Spleen (tissue), 11 donors: ENCODE data around the gene FXYD4. TPM values are rescaled to one million over a fixed set of nuclear protein-coding genes. Genes with fewer than 3 reads are reported as not detected.
A peak's percentile ranks its signal among the peaks of the same experiment; 100 is the strongest.

Source experiments
- DNase-seq: peaks from one replicate; pipeline ENCODE4 v3.0.0-alpha.2; 2020
- H3K27ac ChIP-seq, 8 donors: fragments of 200-600 bp; sonication (generic) in 7 of 8; 1 replicate in 4 of 8; 2 replicates in 4 of 8; pipeline versions ENCODE4 v1.5.0 to v1.8.0; 2016 to 2021; ENCODE audit warnings: inconsistent platforms in 4 of 8, mild to moderate bottlenecking in 4 of 8, moderate library complexity in 1 of 8
- H3K27me3 ChIP-seq, 7 donors: fragments of 200-600 bp; sonication (generic) in 6 of 7; replicated peaks in 1 of 7; 1 replicate in 4 of 7; 2 replicates in 3 of 7; pipeline versions ENCODE4 v1.5.0 to v1.8.0; 2016 to 2021; ENCODE audit warnings: inconsistent platforms in 3 of 7, mild to moderate bottlenecking in 1 of 7
- H3K36me3 ChIP-seq, 6 donors: fragments of 200-600 bp; sonication (generic) in 5 of 6; 1 replicate in 4 of 6; 2 replicates in 2 of 6; pipeline versions ENCODE4 v1.5.0 to v1.8.0; 2016 to 2021; ENCODE audit warnings: inconsistent platforms in 2 of 6
- H3K4me1 ChIP-seq, 6 donors: fragments of 200-600 bp; sonication (generic) in 5 of 6; 1 replicate in 3 of 6; 2 replicates in 3 of 6; pipeline versions ENCODE4 v1.5.0 to v1.8.0; 2016 to 2021; ENCODE audit warnings: inconsistent platforms in 3 of 6
- H3K4me3 ChIP-seq, 8 donors: fragments of 200-600 bp; sonication (generic) in 7 of 8; 1 replicate in 4 of 8; 2 replicates in 4 of 8; pipeline versions ENCODE4 v1.5.0 to v1.8.0; 2016 to 2021; ENCODE audit warnings: inconsistent platforms in 4 of 8, mild to moderate bottlenecking in 4 of 8, moderate library complexity in 2 of 8
- H3K9me3 ChIP-seq, 8 donors: fragments of 200-600 bp; sonication (generic) in 7 of 8; 1 replicate in 4 of 8; 2 replicates in 4 of 8; pipeline versions ENCODE4 v1.5.0 to v1.8.0; 2016 to 2021; ENCODE audit warnings: inconsistent platforms in 4 of 8
- POLR2A ChIP-seq, 3 donors: fragments of 450-650 bp; IDR thresholded peaks; one replicate each; pipeline ENCODE4 v1.5.1; 2017; ENCODE audit warnings: antibody characterized with exemption in 3 of 3, mild to moderate bottlenecking in 1 of 3
- POLR2AphosphoS5 ChIP-seq, 3 donors: sonication (generic); formaldehyde crosslinking; IDR thresholded peaks; one replicate each; pipeline ENCODE4 v1.5.1; 2017; ENCODE audit warnings: antibody characterized with exemption in 3 of 3
- WGBS, 5 donors: extraction: QIAGEN DNeasy Blood & Tissue Kit in 3 of 5; methylation state at CpG; one replicate each; pipeline versions ENCODE4 v1.1.5 to v1.1.7; 2013 to 2018; 5-methylcytosine and 5-hydroxymethylcytosine counted together
- intact Hi-C: fragments of 100-400 bp; cut with DNase I; formaldehyde crosslinking; loops from one replicate; pipeline ENCODE4 v1.15.0; 2023; ENCODE audit warnings: low total_unique reads
- polyA plus RNA-seq, 3 donors: library from polyadenylated mRNA; stranded (reverse); fragments of 200-250 nt; gene quantifications; one replicate each; pipeline ENCODE4 v1.2.1, GENCODE V29; 2013
- total RNA-seq, 7 donors: library from RNA; depleted of rRNA in 3 of 7; stranded (reverse); fragments of >200 nt in 3 of 7; fragmentation: NEBNext Ultra II Directional in 4 of 7; extraction: Animal tissue kit (Norgen Biotek cat#: 25700) in 4 of 7; gene quantifications; one replicate each; pipeline versions ENCODE4 v1.1.0 to v1.2.1, GENCODE V29; 2016 to 2021
- TF ChIP-seq, protein P1 (sequence below), 11 experiments: fragments of 200-600 bp in 7 of 11; fragments of 450-650 bp in 4 of 11; sonication (generic) in 4 of 11; IDR thresholded peaks in 8 of 11; conservative IDR thresholded peaks in 3 of 11; 1 replicate in 7 of 11; 2 replicates in 4 of 11; pipeline versions ENCODE4 v1.4.0 to v1.8.0; 2016 to 2021; ENCODE audit warnings: antibody characterized with exemption in 11 of 11, inconsistent platforms in 4 of 11, mild to moderate bottlenecking in 1 of 11
- donor health status: healthy with polysubstance abuse.
- donor health status: DM: no; HTN: no; CAD: no; lungs with moderate emphysema.
- donor health status: DM: no; HTN: no; CAD: no.
- donor health status: Bipolar disorder and iron deficiency.
- donor health status: healthy.
- donor health status: DM: no; HTN: no; CAD: no.
- donor health status: DM: yes; HTN: yes; CAD: no.

Gene FXYD4
- total and polyA plus RNA-seq, 10 donors: 0.20 TPM; not detected in 9

DNA sequence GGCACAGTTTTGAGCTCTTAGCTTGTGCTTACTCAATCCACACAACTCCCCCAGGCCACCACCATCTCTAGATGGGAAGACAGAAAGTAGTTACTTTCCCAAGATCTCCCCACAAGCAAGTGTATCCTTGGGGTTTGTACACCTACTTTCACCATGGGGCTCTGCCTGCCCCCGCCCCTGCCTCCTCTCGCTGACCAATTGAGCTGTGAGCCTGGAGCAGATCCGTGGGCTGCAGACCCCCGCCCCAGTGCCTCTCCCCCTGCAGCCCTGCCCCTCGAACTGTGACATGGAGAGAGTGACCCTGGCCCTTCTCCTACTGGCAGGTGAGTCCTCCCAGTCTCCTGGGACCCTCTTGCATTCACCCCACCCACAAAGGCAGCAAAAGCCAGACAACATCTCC, 2.0 kb downstream of the FXYD4 start:
- H3K9me3 ChIP-seq: no peaks in the 10 kb centered on the region
- intact Hi-C loops: no loop called here
- no peaks in the 10 kb centered on the region for H3K4me1 ChIP-seq
- H3K27me3 ChIP-seq: no peaks in the 10 kb centered on the region
- 73 to 86% (median 82%) methylated on average over 5 of the region's 5 CpGs for WGBS, 5 donors
- H3K27ac ChIP-seq: no peak overlapping the region
- TF ChIP-seq, protein P1, sequence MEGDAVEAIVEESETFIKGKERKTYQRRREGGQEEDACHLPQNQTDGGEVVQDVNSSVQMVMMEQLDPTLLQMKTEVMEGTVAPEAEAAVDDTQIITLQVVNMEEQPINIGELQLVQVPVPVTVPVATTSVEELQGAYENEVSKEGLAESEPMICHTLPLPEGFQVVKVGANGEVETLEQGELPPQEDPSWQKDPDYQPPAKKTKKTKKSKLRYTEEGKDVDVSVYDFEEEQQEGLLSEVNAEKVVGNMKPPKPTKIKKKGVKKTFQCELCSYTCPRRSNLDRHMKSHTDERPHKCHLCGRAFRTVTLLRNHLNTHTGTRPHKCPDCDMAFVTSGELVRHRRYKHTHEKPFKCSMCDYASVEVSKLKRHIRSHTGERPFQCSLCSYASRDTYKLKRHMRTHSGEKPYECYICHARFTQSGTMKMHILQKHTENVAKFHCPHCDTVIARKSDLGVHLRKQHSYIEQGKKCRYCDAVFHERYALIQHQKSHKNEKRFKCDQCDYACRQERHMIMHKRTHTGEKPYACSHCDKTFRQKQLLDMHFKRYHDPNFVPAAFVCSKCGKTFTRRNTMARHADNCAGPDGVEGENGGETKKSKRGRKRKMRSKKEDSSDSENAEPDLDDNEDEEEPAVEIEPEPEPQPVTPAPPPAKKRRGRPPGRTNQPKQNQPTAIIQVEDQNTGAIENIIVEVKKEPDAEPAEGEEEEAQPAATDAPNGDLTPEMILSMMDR (IDR thresholded peaks at IDR 0.05 in 8 of 11, conservative IDR thresholded peaks at IDR 0.05 in 3 of 11): no peak
- TF ChIP-seq POLR2AphosphoS5 (IDR thresholded peaks at IDR 0.05): no peak
- TF ChIP-seq POLR2A (IDR thresholded peaks at IDR 0.05): no peak
- peak; percentile 15 for DNase-seq
- no peak overlapping the region for H3K4me3 ChIP-seq
- H3K36me3 ChIP-seq: no peaks in the 10 kb centered on the region

DNA sequence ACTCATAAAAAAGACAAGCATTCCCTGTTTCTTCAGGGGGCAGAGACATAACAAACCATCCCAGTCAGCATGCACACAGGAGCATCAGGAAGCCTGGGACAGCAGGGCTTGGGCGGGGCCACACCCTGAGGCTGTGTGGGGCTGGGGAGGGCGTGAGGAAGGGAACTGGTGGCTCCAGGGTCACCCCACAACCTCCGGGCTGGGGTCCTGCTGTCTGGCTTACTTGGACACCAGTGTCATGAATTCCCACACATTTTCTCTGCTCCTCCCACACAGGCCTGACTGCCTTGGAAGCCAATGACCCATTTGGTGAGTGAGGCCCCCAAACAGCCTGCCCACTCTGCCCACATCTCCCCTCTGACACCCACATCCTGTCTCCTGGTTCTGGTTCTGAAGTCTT, 2.8 kb downstream of the FXYD4 start:
- WGBS, 5 donors: 47 to 80% (median 65%) methylated on average over 3 of the region's 3 CpGs
- Histone ChIP-seq H3K9me3 (no peaks in the 10 kb centered on the region), H3K36me3 (no peaks in the 10 kb centered on the region), H3K4me3 (no peak overlapping the region), H3K27me3 (no peaks in the 10 kb centered on the region), H3K27ac (no peak overlapping the region), H3K4me1 (no peaks in the 10 kb centered on the region)
- peak; percentile 61 for DNase-seq
- intact Hi-C loops: no loop called here
- TF ChIP-seq, protein P1 (IDR thresholded peaks at IDR 0.05 in 8 of 11, conservative IDR thresholded peaks at IDR 0.05 in 3 of 11): no peak
- TF ChIP-seq POLR2A (IDR thresholded peaks at IDR 0.05) (no peak), POLR2AphosphoS5 (IDR thresholded peaks at IDR 0.05) (no peak)

GRCh38 chr10:43375401-43376020, 4.1 kb downstream of the FXYD4 start:
- TF ChIP-seq, protein P1 (IDR thresholded peaks at IDR 0.05 in 8 of 11, conservative IDR thresholded peaks at IDR 0.05 in 3 of 11): no peak
- TF ChIP-seq POLR2AphosphoS5 (IDR thresholded peaks at IDR 0.05) (no peak), POLR2A (IDR thresholded peaks at IDR 0.05) (no peak)
- 82 to 92% (median 85%) methylated on average over 10 to 12 of the region's 12 CpGs for WGBS, 5 donors
- Histone ChIP-seq H3K27me3 (no peaks in the 10 kb centered on the region), H3K36me3 (no peaks in the 10 kb centered on the region), H3K9me3 (no peaks in the 10 kb centered on the region), H3K4me1 (no peaks in the 10 kb centered on the region), H3K27ac (no peak overlapping the region), H3K4me3 (no peak overlapping the region)
- peak; percentile 35 for DNase-seq
- intact Hi-C loops: no loop called here

- intact Hi-C loops: no loop called here
- H3K27ac ChIP-seq: no peak overlapping the region
- no peaks in the 10 kb centered on the region for H3K36me3 ChIP-seq
- 76 to 94% (median 89%) methylated on average over 9 of the region's 9 CpGs for WGBS, 5 donors
- TF ChIP-seq POLR2AphosphoS5 (IDR thresholded peaks at IDR 0.05): no peak
- TF ChIP-seq, protein P1 (IDR thresholded peaks at IDR 0.05 in 8 of 11, conservative IDR thresholded peaks at IDR 0.05 in 3 of 11): no peak
- H3K4me1 ChIP-seq: no peaks in the 10 kb centered on the region
- H3K4me3 ChIP-seq: no peak overlapping the region
- DNase-seq: peak; percentile 51
- H3K9me3 ChIP-seq: no peaks in the 10 kb centered on the region
- no peaks in the 10 kb centered on the region for H3K27me3 ChIP-seq
Observed at GRCh38 chr10:43376046-43376635, 4.7 kb downstream of the FXYD4 start.
